Thyroid gland (tissue), 4 donors: ENCODE data around the gene VASP.

Source experiments
- POLR2A ChIP-seq, 2 donors: fragments of 450-650 bp; IDR thresholded peaks; one replicate each; pipeline ENCODE4 v1.6.1; 2017; ENCODE audit warnings: antibody characterized with exemption in 2 of 2, mild to moderate bottlenecking in 2 of 2, moderate library complexity in 1 of 2
- TF ChIP-seq, protein P1 (sequence below), 6 experiments: fragments of 200-600 bp in 3 of 6; fragments of 450-650 bp in 3 of 6; sonication (generic) in 3 of 6; IDR thresholded peaks; one replicate each; pipeline ENCODE4 v1.5.1; 2016 to 2019; ENCODE audit warnings: antibody characterized with exemption in 6 of 6, mild to moderate bottlenecking in 2 of 6, inconsistent platforms in 1 of 6, moderate library complexity in 1 of 6

DNA sequence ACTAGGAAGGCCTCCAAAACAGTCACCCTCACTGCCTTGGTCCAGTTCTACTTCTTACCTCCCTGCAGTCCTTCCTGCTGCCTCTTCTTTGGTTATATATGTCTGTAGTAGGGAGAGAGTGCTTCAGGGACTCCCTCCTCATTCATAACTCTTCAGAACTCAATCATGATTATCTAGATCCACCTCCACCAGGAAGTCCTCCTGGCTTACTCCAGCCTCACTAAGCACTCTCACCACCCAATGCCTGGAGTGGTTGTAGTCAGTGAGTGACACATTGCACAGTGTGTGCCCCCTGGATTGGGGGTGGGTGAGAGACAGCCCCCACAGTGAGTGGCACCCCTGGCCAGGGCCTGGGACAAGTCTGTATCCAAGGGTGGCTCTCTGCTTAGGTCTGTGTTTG lies 49.5 kb upstream of the VASP start:
- TF ChIP-seq, protein P1, sequence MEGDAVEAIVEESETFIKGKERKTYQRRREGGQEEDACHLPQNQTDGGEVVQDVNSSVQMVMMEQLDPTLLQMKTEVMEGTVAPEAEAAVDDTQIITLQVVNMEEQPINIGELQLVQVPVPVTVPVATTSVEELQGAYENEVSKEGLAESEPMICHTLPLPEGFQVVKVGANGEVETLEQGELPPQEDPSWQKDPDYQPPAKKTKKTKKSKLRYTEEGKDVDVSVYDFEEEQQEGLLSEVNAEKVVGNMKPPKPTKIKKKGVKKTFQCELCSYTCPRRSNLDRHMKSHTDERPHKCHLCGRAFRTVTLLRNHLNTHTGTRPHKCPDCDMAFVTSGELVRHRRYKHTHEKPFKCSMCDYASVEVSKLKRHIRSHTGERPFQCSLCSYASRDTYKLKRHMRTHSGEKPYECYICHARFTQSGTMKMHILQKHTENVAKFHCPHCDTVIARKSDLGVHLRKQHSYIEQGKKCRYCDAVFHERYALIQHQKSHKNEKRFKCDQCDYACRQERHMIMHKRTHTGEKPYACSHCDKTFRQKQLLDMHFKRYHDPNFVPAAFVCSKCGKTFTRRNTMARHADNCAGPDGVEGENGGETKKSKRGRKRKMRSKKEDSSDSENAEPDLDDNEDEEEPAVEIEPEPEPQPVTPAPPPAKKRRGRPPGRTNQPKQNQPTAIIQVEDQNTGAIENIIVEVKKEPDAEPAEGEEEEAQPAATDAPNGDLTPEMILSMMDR (IDR thresholded peaks at IDR 0.05): no peak
- no peak for TF ChIP-seq POLR2A (IDR thresholded peaks at IDR 0.05)
